Measurements from ENCODE around the gene FYN.

The FYN gene

DNA sequence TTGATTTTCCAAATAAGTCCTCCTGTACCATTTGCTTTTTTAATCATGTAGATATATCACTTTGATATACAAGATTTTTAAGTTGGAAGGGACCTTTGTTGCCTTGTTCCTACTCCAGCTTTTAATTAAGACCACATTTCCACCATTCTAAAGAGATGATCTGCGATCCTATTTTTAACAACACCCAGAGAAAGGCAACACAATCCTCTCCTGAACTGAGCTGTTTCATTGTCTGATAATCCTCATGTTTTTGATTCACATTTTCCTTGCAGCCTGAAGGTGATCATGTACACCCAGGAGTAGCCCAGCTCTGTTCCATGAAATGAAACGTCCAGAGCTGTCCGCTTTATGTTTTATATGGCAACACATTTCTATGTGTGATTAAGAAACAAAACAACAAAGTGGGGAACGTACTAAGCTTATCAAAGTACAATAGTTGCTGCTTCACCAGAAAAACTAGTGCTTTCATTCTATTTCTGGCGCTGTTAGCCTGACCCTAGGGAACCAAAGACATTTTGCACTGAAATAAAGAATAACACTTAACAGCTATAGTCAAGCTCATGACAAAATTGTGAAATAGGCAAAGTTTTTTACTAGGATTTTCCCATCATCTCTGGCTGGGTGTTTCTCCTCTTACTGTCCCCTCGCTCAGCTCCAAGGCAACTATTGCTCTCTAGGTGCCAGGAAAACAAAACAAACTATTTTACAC, 245.0 kb downstream of the FYN start:
- TF ChIP-seq CTCF (IDR thresholded peaks at IDR 0.05; ENCODE audit: low read depth, low read length), result no peak

DNA sequence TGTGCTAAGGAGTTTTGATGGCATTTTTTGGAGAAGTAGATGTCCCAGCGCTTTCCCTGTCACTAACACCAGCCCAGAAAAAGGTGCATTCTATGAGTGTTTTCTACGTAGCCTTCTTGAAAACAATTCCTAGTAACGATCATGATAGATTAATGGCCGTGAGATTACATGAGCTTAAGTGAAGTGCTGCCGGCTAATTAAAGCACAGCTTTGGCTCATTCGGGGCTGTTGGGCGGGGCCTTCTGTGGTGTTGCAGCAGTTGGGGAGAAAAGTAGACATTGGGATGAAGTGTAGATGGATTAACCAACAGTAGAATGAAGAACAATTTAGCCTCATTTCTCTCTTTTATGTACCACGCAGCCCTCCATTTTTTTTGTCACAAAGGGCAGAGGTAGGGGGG, 246.8 kb downstream of the FYN start:
- no peak overlapping the region for H3K4me3 ChIP-seq (replicated peaks in 1 of 2; ENCODE audit: low read depth in 2 of 2, low read length in 2 of 2)
- no peak for TF ChIP-seq CTCF (IDR thresholded peaks at IDR 0.05; ENCODE audit: low read depth, low read length)
- DNase-seq (ENCODE audit: low read depth in 2 of 2), result no peak

More for the DNA sequence above, 245.0 kb downstream of the FYN start:
- peak; percentile 32 to 71 for DNase-seq (ENCODE audit: low read depth in 2 of 2)
- no peak overlapping the region for H3K4me3 ChIP-seq (replicated peaks in 1 of 2; ENCODE audit: low read depth in 2 of 2, low read length in 2 of 2)

- DNase-seq (ENCODE audit: low read depth in 2 of 2), result peak; percentile 38 to 51
- no peak overlapping the region for H3K4me3 ChIP-seq (replicated peaks in 1 of 2; ENCODE audit: low read depth in 2 of 2, low read length in 2 of 2)
- no peak for TF ChIP-seq CTCF (IDR thresholded peaks at IDR 0.05; ENCODE audit: low read depth, low read length)
Measured at GRCh38 chr6:111625461-111626391, 247.5 kb downstream of the FYN start.

DNA sequence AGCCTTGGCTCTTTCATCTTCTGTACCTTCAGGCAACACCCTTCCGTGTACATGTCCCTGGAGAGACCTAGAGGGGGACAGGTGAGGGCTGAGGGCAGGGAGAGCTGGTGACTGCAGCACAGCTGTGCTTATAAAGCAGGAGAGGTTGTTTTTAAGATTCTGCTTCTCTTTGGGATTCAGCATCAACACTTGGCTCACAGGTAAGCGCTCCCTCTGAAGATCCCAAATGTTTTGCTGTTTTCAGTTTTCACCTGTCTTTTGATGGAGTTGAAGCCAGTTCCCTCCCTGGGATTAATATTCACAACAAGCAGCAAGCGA, 248.2 kb downstream of the FYN start:
- no peak for TF ChIP-seq CTCF (IDR thresholded peaks at IDR 0.05; ENCODE audit: low read depth, low read length)
- DNase-seq (ENCODE audit: low read depth in 2 of 2), result no peak
- no peak overlapping the region for H3K4me3 ChIP-seq (replicated peaks in 1 of 2; ENCODE audit: low read depth in 2 of 2, low read length in 2 of 2)

- DNase-seq (ENCODE audit: low read depth in 2 of 2), result peak in 1 of 2 donors; percentile 47
- no peak for TF ChIP-seq CTCF (IDR thresholded peaks at IDR 0.05; ENCODE audit: low read depth, low read length)
- no peak overlapping the region for H3K4me3 ChIP-seq (replicated peaks in 1 of 2; ENCODE audit: low read depth in 2 of 2, low read length in 2 of 2)
Measured at GRCh38 chr6:111624401-111625098, 248.7 kb downstream of the FYN start.

DNA sequence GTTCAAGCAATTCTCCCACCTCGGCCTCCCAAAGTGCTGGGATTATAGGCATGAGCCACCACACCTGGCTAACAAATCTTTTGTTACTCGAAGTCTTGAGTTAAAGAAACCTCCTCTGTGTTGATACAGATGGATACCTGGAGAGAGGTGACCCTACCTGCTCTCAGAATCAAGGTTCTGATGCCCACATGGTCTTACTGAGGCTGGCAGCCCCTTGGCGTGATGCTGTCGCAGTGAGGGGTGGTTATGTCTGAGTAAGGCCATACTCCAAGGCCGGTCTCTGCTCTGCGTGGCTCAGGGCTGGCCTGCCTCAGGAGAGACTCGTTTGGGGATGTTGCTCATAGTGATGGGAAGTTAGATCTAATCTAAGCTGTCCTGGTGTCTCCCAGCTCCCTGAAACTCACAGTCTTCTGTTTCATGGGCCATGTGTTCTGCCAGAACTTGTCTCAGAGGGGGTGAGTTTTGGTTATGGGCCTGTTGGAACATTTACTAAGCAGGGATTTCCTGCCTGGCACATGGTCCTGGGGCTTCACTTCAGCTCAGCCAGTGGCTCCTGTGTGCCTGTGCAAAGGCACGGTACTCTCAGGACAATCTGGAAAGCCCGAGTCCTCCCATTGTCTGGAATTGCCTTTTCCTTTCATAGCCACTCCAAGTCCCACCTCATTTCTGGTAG, 250.1 kb downstream of the FYN start:
- TF ChIP-seq CTCF (IDR thresholded peaks at IDR 0.05; ENCODE audit: low read depth, low read length), result no peak
- H3K4me3 ChIP-seq (replicated peaks in 1 of 2; ENCODE audit: low read depth in 2 of 2, low read length in 2 of 2), result no peak overlapping the region
- DNase-seq (ENCODE audit: low read depth in 2 of 2), result no peak

All from cardiac fibroblast (primary cell).